Nephron (organoid): ENCODE data around the gene MAP3K8.
A peak's percentile ranks its signal among the peaks of the same experiment; 100 is the strongest.

Experiments
- H3K27ac Mint-ChIP-seq, 3 experiments: 2 replicates each; pipeline ENCODE4 v1.8.0; 2020; ENCODE audit warnings: mixed read lengths in 3 of 3, mild to moderate bottlenecking in 2 of 3, moderate library complexity in 1 of 3
- H3K27me3 Mint-ChIP-seq: 2 replicates; pipeline ENCODE4 v1.8.0; 2021; ENCODE audit warnings: low read depth, mild to moderate bottlenecking, moderate library complexity, mixed read lengths
- H3K36me3 Mint-ChIP-seq: 2 replicates; pipeline ENCODE4 v1.8.0; 2020; ENCODE audit warnings: low read depth, mixed read lengths
- H3K4me1 Mint-ChIP-seq: 2 replicates; pipeline ENCODE4 v1.8.0; 2020; ENCODE audit warnings: mixed read lengths
- H3K4me3 Mint-ChIP-seq, 3 experiments: 2 replicates each; pipeline ENCODE4 v1.8.0; 2020; ENCODE audit warnings: mild to moderate bottlenecking in 3 of 3, mixed read lengths in 3 of 3, moderate library complexity in 2 of 3
- H3K9me3 Mint-ChIP-seq: 2 replicates; pipeline ENCODE4 v1.8.0; 2020; ENCODE audit warnings: mixed read lengths
- CTCF ChIP-seq, 3 experiments: fragments of 200-600 bp; sonication (generic); IDR thresholded peaks; one replicate each; pipeline ENCODE4 v1.5.0; 2021; ENCODE audit warnings: antibody characterized with exemption in 3 of 3; ENCODE audit not compliant: unreplicated experiment in 3 of 3

Gene MAP3K8

GRCh38 chr10:30390207-30390606 lies 43.8 kb upstream of the MAP3K8 start:
- no peaks in the 10 kb centered on the region for H3K36me3 Mint-ChIP-seq
- H3K4me1 Mint-ChIP-seq: peaks cover 14% of the 10 kb centered on the region
- no peak for TF ChIP-seq CTCF (IDR thresholded peaks at IDR 0.05; ENCODE audit: unreplicated experiment in 3 of 3)
- H3K4me3 Mint-ChIP-seq: no peak overlapping the region
- H3K27ac Mint-ChIP-seq: no peak overlapping the region
- H3K9me3 Mint-ChIP-seq: no peaks in the 10 kb centered on the region
- H3K27me3 Mint-ChIP-seq: peaks cover 9% of the 10 kb centered on the region

GRCh38 chr10:30391266-30391665 lies 42.7 kb upstream of the MAP3K8 start:
- peaks cover 14% of the 10 kb centered on the region for H3K4me1 Mint-ChIP-seq
- H3K4me3 Mint-ChIP-seq: no peak overlapping the region
- H3K27me3 Mint-ChIP-seq: peaks cover 9% of the 10 kb centered on the region
- peak overlapping the region in 1 of 3 experiments; percentile 5 for H3K27ac Mint-ChIP-seq
- no peak for TF ChIP-seq CTCF (IDR thresholded peaks at IDR 0.05; ENCODE audit: unreplicated experiment in 3 of 3)
- no peaks in the 10 kb centered on the region for H3K9me3 Mint-ChIP-seq
- no peaks in the 10 kb centered on the region for H3K36me3 Mint-ChIP-seq

GRCh38 chr10:30392564-30392990 lies 41.4 kb upstream of the MAP3K8 start:
- peak; percentile 92 to 96 (median 92) for TF ChIP-seq CTCF (IDR thresholded peaks at IDR 0.05; ENCODE audit: unreplicated experiment in 3 of 3)
- peak overlapping the region; percentile 57 to 68 (median 60) for H3K4me3 Mint-ChIP-seq
- H3K4me1 Mint-ChIP-seq: peaks cover 20% of the 10 kb centered on the region
- peaks cover 9% of the 10 kb centered on the region for H3K27me3 Mint-ChIP-seq
- no peaks in the 10 kb centered on the region for H3K36me3 Mint-ChIP-seq
- H3K27ac Mint-ChIP-seq: no peak overlapping the region
- H3K9me3 Mint-ChIP-seq: no peaks in the 10 kb centered on the region

GRCh38 chr10:30396293-30396692 lies 37.7 kb upstream of the MAP3K8 start:
- peak overlapping the region in 2 of 3 experiments; percentile 0 to 4 for H3K27ac Mint-ChIP-seq
- peaks cover 9% of the 10 kb centered on the region for H3K4me1 Mint-ChIP-seq
- TF ChIP-seq CTCF (IDR thresholded peaks at IDR 0.05; ENCODE audit: unreplicated experiment in 3 of 3): no peak
- H3K4me3 Mint-ChIP-seq: no peak overlapping the region
- peaks cover 5% of the 10 kb centered on the region for H3K27me3 Mint-ChIP-seq
- peaks cover 2% of the 10 kb centered on the region for H3K9me3 Mint-ChIP-seq
- H3K36me3 Mint-ChIP-seq: no peaks in the 10 kb centered on the region

DNA sequence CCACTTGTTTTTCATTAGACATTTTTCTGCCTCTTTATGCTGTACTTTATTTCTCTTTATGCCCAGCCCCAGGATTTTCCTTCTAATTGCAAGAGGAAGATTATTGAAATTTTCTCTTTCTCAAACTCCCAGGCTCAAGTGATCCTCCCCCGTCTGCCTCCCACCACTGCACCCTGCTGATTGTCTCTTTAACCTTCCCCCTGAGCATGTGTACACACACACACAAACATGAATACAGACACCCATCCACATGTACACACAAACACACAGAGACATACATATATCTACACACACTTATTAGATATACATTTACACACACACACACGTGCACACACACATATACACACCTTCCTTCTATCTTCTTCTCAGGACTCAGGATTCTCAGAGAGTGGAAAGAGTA lies 37.3 kb upstream of the MAP3K8 start:
- no peak overlapping the region for H3K4me3 Mint-ChIP-seq
- H3K27ac Mint-ChIP-seq: peak overlapping the region in 2 of 3 experiments; percentile 0 to 4
- H3K27me3 Mint-ChIP-seq: peaks cover 3% of the 10 kb centered on the region
- no peak for TF ChIP-seq CTCF (IDR thresholded peaks at IDR 0.05; ENCODE audit: unreplicated experiment in 3 of 3)
- no peaks in the 10 kb centered on the region for H3K36me3 Mint-ChIP-seq
- peaks cover 9% of the 10 kb centered on the region for H3K4me1 Mint-ChIP-seq
- peaks cover 2% of the 10 kb centered on the region for H3K9me3 Mint-ChIP-seq

- TF ChIP-seq CTCF (IDR thresholded peaks at IDR 0.05; ENCODE audit: unreplicated experiment in 3 of 3): no peak
- Mint-ChIP-seq H3K4me1 (peaks cover 6% of the 10 kb centered on the region), H3K9me3 (peaks cover 6% of the 10 kb centered on the region), H3K27ac (no peak overlapping the region), H3K27me3 (peaks cover 3% of the 10 kb centered on the region), H3K4me3 (no peak overlapping the region), H3K36me3 (no peaks in the 10 kb centered on the region)
Measured at GRCh38 chr10:30398193-30398592, 35.8 kb upstream of the MAP3K8 start.
